Superior temporal gyrus (tissue), 1 donor: ENCODE data around the gene TRAF3.
"Not testable (repeated sequence)": the region's sequence is repeated elsewhere in the genome, so short reads cannot be mapped to it uniquely, and the experiment has no call there.

Experiments used
- DNase-seq: peaks from one replicate; pipeline ENCODE4 v3.0.0-alpha.2; 2016; ENCODE audit errors: extremely low spot score

TRAF3 gene

GRCh38 chr14:102863381-102863780 is 86.1 kb downstream of the TRAF3 start:
- no peak for DNase-seq

GRCh38 chr14:102865916-102866315 is 88.7 kb downstream of the TRAF3 start:
- not testable (repeated sequence) for DNase-seq

GRCh38 chr14:102866982-102867761 is 89.9 kb downstream of the TRAF3 start:
- DNase-seq, result no peak

- DNase-seq, result no peak
Observed at GRCh38 chr14:102867826-102868580, 90.8 kb downstream of the TRAF3 start.

- DNase-seq, result no peak
Observed at GRCh38 chr14:102868956-102869547, 91.8 kb downstream of the TRAF3 start.

GRCh38 chr14:102870246-102870645 is 93.0 kb downstream of the TRAF3 start:
- no peak for DNase-seq

- no peak for DNase-seq
Observed at GRCh38 chr14:102870994-102871831, 94.0 kb downstream of the TRAF3 start.

- no peak for DNase-seq
Observed at GRCh38 chr14:102872020-102872419, 94.8 kb downstream of the TRAF3 start.

- DNase-seq, result no peak
Observed at GRCh38 chr14:102873131-102873530, 95.9 kb downstream of the TRAF3 start.

- DNase-seq, result no peak
Observed at GRCh38 chr14:102873546-102874061, 96.4 kb downstream of the TRAF3 start.

GRCh38 chr14:102875652-102876051 is 98.4 kb downstream of the TRAF3 start:
- DNase-seq, result no peak

- DNase-seq, result not testable (repeated sequence)
Observed at GRCh38 chr14:102877511-102877910, 100.3 kb downstream of the TRAF3 start.

- no peak for DNase-seq
Observed at GRCh38 chr14:102878174-102878969, 101.1 kb downstream of the TRAF3 start.

GRCh38 chr14:102878970-102879460 is 101.8 kb downstream of the TRAF3 start:
- DNase-seq, result no peak

- DNase-seq, result no peak
Observed at GRCh38 chr14:102882226-102882906, 105.1 kb downstream of the TRAF3 start.

- DNase-seq, result no peak
Observed at GRCh38 chr14:102883089-102883541, 105.9 kb downstream of the TRAF3 start.

- DNase-seq, result no peak
Observed at GRCh38 chr14:102883554-102883953, 106.3 kb downstream of the TRAF3 start.

- no peak for DNase-seq
Observed at GRCh38 chr14:102885737-102886447, 108.6 kb downstream of the TRAF3 start.

GRCh38 chr14:102888748-102889147 is 111.5 kb downstream of the TRAF3 start:
- no peak for DNase-seq
